ENCODE results near the gene CTTNBP2NL.
A peak's percentile ranks its signal among the peaks of the same experiment; 100 is the strongest.
"Not testable (repeated sequence)": the region's sequence is repeated elsewhere in the genome, so short reads cannot be mapped to it uniquely, and the experiment has no call there.

CTTNBP2NL gene

DNA sequence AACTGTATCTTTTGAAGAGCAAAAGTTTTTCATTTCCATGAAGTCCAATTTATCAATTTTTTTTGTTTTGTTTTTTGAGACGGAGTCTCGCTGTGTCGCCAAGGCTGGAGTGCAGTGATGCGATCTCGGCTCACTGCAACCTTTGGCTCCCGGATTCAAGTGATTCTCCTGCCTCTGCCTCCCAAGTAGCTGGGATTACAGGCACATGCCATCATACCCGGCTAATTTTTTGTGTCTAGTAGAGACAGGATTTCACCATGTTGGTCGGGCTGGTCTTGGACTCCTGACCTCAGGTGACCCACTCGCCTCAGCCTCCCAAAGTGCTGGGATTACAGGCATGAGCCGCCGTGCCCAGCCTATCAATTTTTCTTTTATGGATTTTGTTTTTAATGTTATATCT lies 27.7 kb downstream of the CTTNBP2NL start:
- DNase-seq (ENCODE audit: low read depth): not testable (repeated sequence)

DNA sequence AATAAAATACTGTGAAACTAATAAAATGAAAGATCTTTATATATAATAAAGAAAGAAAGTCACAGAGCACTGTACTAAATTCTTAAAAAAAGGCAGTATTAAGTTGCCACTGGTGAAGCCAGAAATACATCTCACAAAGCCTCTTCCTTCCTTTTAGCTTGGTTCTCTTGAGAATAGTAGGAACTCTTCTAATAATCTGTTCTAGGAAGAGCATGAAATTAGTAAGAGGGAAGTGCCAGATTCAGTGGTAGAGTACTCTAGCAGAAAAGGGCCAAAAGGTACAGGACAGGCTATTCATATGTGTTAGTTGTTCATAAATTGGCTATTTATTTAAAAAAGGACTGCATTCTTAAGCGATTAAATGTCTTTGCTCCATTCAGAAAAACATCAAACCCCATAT lies 33.7 kb downstream of the CTTNBP2NL start:
- no peak for DNase-seq (ENCODE audit: low read depth)

DNA sequence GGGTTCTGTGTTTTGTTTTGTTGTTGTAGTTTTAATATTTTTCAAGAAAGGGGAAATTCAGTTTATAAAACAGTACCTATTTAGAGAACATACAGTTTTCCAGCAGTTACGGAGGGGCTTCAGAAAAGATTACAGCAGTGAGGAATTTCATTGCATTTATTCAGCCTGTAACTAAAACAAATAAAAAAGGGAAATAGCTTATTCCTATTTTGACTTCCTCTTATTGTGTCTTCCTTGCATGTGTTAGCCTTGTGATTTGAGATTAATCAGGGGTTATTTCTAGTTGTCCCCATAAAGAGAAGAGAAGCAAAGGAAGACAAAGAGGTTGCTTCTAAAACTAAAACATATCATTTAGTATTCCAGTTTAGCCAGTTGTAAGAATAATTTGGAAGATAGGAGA lies 35.0 kb downstream of the CTTNBP2NL start:
- no peak for DNase-seq (ENCODE audit: low read depth)

DNA sequence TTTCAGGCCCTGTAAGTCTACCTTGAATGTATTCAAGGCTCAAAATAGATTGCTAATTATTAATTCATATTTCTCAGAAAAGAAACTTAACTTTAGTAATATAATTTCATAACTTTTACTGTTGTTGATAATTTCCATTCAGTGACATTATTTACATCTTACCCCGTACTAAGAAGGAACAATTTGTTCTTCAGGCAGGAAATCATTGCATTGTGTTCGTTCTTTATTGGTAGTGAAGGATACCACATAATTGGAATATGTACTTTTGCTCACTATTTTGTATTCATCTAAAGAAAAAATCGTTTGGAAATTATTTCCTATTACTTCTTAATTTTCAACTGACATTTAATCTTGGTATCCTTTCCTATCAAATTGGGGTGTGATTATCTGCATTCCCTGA lies 39.4 kb downstream of the CTTNBP2NL start:
- DNase-seq (ENCODE audit: low read depth): no peak

DNA sequence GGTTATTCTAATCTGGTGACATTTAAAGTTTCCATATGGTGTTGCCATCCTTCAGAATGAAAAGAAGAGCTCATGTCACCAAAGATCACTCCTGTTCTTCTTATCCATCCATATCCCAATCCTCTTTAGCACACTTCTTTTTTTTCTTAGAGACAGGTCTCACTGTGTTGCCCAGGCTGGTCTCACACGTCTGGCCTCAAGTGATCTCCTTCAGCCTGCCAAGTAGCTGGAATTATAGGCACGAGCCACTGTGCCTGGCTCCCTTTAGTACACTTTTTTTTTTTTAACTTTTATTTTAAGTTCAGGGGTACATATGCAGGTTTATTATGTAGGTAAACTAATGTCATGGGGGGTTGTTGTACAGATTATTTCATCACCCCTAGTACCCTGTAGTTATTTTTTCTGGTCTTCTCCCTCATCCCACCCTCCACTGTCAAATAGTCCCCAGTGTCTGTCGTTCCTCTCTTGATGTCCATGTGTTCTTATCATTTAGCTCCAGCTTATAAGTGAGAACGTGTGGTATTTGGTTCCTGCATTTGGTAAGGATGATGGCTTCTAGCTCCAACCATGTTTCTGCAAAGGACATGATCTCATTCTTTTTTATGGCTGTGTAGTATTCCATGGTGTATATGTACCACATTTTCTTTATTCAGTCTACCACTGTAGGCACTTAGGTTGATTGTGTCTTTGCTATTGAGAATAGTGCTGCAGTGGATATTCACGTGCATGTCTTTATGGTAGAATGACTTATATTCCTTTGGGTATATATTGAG lies 40.6 kb downstream of the CTTNBP2NL start:
- DNase-seq (ENCODE audit: low read depth): no peak

DNA sequence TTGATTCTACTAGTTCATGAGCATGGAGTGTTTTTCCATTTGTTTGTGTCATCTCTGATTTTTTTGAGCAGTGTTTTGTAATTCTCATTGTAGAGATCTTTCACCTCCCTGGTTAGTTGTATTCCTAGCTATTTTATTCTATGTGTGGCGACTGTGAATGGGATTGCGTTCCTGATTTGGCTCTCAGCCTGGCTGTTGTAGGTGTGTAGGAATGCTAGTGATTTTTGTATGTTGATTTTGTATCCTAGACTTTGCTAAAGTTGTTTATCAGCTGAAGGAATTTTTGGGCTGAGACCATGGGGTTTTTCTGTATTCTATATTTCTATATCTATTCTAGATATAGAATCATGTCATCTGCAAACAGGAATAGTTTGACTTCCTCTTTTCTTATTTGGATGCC lies 42.1 kb downstream of the CTTNBP2NL start:
- not testable (repeated sequence) for DNase-seq (ENCODE audit: low read depth)

DNA sequence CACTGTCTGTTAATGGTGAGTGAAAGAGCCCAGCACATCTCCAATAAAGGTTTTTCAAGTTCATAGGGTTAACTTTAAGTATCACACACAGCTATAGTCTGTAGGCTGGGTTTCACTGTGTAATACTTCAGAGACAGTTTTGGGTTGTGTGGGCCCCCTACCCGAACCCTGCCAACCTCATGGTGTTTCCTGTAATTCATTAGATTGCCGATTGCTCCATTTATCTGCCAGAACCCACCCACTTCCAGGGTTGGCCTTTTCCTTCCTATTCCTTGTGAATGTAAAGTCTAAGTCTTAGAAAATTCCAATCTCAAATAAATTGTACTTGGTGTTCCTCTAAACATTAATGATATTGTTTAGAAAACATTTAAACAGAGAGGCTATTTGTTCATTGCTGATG lies 43.6 kb downstream of the CTTNBP2NL start:
- DNase-seq (ENCODE audit: low read depth): no peak

DNA sequence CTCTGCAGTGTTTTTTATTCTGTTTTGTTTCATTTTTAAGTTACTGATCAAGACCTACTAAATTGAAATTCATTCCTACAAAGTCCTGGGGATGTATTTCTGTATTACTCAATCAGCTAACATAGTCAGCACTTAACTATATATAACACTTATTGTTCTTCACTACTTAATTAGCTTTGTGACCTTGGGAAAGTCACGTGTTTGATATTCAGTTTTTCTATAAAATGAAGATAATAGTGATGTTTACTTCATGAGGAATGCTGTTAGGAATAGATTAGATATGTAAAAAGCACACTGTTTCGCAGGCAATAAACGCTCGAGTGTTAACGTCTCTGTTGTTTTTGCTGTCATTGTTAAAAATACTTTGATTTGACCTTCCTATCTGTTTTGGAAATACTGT lies 44.6 kb downstream of the CTTNBP2NL start:
- DNase-seq (ENCODE audit: low read depth): no peak

DNA sequence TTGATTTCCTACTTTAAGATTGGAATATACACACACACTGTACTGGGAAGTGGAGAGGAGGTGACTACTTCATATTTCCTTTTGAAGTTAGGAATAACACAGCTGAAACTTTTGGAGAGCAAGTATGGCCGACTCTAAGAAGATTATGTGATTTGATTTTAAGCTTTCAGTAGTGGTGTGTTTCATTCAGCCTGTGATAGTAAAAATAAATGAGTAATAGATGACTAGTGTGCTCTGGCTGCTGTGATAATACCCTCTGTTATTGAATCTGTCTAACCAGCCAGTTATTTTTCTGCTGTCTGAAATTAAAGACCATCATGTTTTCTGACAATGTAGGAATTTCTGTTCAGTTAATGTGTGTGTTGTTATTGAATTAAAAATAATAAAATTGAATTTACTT lies 48.3 kb downstream of the CTTNBP2NL start:
- peak; percentile 81 for DNase-seq (ENCODE audit: low read depth)

DNA sequence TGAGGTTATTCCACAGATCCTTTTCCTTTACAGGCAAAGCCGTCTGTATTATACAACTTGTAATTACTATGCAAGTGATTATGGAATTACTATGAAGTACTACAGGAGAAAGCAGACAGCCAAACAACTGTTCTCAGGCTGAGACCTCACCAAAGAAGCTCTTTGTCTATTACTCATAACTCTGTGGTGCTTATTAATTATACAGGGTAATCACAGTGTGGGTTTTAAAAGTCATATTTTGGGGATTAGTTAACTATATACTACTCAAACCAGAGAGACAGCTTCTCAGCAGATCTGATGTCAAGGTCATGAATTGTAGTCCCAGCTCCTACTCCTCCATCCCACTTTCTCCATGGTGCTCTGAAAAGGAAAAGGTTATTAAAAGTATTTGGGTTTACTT lies 49.6 kb downstream of the CTTNBP2NL start:
- peak; percentile 23 for DNase-seq (ENCODE audit: low read depth)

DNA sequence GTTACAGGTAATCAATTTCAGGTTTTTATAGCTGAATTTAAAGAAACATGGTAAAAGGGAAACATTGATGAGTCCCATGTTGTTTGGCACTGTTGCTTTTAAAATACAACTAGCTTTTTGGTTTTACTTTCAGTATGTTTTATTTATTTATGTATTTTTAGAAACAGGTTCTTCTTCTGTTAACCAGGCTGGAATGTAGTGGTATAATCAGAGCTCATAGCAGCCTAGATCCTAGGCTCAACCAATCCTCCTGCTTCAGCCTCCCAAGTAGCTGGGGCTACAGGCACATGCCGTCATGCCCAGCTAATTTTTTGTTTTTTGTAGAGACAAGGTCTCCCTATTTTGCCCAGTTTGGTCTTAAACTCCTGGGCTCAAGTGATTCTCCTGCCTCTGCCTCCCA lies 50.4 kb downstream of the CTTNBP2NL start:
- no peak for DNase-seq (ENCODE audit: low read depth)

DNA sequence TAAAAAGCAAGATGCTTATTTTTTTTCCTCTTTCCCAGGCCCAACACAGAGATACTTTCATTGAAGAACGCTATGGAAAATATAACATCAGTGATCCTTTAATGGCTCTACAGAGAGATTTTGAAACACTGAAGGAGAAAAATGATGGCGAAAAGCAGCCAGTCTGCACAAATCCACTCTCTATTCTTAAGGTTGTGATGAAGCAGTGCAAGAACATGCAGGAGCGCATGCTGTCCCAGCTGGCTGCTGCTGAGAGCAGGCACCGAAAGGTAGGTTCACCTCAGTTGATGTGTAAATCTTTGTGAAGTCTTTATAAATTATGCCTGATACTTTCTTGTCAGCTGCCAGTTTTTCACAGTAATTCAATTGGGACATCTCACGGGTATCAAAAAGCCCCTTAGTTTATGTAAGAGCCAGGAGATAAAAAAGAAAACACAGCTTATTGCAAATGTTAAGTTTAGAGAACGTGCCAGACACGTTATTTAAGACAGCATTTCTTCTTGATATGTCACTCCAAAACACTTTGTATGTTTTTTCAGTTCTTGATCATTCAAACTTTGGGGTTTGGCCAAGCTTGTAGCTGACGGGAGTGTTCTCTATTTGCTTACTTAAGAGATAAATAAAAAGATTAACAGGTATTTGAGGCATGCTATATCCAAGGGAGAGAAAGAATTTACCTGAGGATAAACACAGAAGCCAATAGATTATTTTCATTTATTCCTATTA lies 53.1 kb downstream of the CTTNBP2NL start:
- no peak for DNase-seq (ENCODE audit: low read depth)

DNA sequence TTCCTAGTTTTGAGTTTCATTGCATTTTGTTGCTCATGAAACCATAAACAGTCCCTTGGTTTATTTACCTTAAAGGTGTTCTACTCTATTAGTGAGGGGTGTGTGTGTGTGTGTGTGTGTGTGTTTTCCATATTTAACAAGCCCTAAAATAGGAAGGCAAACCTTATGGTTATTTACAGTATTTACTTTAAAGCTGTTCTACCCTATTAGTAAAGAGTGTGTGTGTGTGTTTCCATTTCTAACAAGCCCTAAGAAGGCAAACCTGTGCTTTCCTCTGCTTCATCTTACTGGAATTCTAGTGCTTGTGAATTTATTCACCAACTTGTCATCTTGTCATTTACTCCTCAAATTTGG lies 53.6 kb downstream of the CTTNBP2NL start:
- DNase-seq (ENCODE audit: low read depth): no peak

DNA sequence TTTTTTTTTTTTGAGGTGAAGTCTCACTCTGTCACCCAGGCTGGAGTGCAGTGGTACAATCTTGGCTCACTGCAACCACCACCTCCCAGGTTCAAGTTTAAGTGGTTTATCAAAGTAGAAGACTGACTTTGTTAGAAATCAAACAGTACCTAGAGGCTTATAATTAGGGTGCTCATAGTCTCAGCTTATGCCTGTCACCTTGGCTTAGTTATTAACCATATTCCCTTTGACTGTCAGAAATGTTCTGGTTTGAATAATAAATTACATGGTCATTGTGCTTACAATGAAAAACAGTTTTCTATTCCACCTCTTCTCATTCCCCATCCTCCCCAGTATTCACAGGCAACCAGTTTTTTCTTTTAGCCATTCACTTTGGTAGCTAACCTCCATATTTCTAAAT lies 54.8 kb downstream of the CTTNBP2NL start:
- no peak for DNase-seq (ENCODE audit: low read depth)

DNA sequence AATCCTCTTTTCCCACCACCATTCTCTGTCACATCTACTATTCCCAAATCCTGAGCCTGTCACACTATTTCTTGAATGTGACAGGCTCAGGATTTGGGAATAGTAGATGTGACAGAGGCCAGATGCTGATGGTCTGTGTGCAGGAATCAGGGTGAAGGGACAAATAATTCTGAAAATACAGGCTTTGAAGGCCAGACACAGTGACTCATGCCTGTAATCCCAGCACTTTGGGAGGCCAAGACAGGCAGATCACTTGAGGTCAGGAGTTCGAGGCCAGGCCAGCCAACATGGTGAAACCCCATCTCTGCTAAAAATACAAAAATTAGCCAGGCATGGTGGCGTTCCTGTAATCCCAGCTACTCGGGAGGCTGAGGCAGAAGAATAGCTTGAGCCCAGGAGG lies 55.3 kb downstream of the CTTNBP2NL start:
- peak; percentile 16 for DNase-seq (ENCODE audit: low read depth)

DNA sequence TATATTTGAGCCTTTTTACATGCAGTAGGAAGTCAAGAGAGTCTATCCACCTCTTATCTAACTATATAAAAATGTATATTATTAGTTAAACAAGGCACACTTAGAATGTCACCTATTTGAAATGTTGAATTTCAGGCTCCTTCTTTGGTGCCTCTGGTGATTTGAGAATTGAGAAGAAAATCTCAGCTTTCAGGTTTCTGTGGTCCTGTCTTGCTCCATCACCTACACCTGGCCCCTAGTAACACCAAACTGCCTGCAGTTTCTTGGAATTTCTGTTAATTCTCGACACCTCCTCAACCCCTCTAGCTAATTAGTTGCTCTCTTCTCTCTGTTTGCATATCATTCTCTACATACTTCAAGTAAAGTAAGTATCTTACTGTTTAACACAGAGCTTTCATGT lies 57.9 kb downstream of the CTTNBP2NL start:
- DNase-seq (ENCODE audit: low read depth): no peak

DNA sequence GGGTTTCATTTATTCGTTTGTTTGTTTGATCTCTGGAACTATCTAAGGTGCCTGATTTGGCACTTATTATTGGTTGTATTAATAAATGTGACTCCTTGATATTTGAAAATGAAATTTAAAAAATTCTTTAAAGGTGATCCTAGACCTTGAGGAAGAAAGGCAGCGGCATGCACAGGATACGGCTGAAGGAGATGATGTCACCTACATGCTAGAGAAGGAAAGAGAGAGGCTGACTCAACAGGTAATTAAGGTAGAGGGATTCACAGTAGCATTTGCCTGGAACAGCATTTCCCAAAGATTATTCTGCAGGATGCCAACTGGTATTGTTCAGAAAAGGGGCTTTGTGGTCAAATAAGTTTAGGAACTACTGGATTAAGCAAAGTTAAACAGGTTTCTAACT lies 58.3 kb downstream of the CTTNBP2NL start:
- no peak for DNase-seq (ENCODE audit: low read depth)

DNA sequence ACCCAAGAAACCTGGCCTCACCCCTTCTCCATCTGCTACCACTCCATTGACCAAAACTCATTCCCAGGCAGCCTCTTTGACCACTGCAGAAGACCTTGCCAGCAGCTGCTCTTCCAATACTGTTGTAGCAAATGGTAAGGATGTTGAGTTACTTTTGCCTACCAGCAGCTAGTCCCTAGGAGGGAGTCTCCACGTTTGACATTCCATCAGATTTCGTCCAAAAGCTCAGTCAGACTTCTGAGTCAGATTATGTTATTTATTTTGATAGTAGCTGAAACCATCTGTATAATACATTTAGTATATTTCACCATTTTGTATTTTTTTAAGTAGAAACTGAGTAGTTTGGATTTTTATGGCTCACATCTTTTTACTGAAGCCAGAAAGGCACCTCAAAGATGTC lies 61.2 kb downstream of the CTTNBP2NL start:
- peak; percentile 20 for DNase-seq (ENCODE audit: low read depth)

DNA sequence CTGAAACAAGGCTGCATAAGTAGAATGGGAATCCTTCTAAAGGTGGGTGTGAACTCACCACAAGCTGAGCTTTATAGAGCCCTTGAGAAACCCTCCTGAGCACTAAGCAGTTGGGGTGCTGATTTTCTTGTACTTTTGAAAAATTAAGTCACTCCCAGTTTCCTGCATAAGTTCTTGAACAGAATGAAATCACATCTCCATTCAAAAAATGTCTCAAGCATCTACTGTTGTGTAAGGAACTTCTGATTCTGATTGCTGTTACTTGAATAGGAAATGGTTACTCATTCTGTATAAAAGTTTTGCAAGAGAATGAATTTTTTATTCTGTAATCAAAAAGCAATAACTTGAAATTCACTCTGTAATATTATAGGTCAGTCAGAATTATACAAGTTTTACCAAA lies 61.9 kb downstream of the CTTNBP2NL start:
- no peak for DNase-seq (ENCODE audit: low read depth)

DNA sequence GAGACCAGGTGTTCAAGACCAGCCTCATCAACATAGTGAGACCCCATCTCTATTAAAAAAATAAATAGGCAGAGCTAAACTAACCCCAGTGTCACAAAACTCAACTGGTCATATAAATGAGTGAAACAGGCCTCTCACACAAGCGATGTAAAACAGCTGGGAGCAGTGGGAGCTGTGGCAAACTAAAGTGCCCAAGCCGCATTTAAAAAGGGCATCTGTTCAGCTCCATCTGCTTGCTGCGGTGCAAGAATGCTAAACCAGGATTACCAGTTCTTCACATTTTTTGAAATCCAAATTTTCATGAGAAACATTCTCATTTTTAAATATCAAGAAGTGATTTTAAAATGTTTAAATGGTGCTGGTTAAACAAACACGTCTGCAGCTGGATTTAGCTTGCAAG lies 62.7 kb downstream of the CTTNBP2NL start:
- DNase-seq (ENCODE audit: low read depth): no peak

DNA sequence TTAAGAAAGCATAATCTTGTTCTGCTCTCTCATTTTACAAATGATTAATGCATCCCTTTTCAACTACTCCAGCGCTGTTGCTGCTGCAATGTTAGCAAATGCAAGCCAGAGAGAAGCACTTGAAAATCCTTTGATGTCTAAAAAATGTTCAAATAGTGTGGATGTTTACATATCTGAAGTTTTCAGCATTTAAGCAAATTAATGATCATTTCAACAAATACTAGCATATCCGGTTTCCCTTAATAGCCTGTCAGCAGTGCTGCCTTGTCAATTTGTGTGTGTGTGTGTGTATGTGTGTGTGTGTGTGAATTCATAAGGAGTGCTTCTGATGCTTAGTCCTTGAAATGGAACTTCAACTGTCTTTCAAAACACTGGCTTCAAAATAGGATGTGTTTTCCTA lies 64.6 kb downstream of the CTTNBP2NL start:
- no peak for DNase-seq (ENCODE audit: low read depth)

DNA sequence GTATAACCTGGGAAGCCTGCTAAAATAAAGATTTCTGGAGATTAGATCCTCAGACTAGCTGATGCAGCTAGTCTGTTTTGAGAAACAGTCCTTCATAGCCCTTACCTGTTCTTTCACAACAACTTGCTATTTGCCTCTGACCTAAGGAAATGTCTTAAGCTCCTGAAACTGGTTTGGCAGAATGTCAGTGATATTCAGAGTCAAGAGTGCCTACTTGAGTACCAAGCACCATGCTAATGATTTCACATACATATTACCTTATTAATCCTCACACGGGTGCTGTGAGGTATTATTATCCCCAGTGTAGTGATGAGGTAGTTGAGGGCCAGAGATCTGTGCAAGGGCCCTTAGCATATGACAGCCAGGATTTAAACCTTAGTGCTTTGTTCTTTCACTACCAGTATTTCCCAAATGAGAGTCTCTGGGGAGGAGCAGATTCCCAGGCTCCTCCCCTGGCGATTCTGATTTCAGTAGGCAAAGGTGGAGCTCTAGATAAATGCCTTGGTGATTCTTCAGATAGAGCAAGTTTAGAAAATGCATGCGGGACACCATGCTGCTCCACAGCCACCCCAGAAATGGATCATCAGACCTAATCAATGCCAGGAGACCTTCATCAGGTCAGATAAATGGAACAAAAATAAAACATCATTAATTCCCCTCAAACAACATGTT lies 65.3 kb downstream of the CTTNBP2NL start:
- no peak for DNase-seq (ENCODE audit: low read depth)

DNA sequence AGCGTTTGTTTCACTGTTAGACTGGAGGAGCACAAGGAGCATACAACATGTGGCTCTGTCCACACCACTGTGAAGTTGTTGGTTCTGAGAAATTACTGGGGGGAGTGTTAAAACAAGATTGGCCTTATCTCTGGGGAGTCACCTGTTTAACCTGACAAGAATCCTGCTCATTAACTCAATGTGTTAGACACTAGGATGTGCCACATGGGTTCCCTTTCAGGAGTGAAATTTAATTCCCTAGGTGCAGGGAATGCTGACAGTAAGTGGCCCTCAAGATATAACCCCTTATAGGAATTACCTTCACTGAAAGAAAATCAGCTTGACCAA lies 66.9 kb downstream of the CTTNBP2NL start:
- DNase-seq (ENCODE audit: low read depth): no peak

DNA sequence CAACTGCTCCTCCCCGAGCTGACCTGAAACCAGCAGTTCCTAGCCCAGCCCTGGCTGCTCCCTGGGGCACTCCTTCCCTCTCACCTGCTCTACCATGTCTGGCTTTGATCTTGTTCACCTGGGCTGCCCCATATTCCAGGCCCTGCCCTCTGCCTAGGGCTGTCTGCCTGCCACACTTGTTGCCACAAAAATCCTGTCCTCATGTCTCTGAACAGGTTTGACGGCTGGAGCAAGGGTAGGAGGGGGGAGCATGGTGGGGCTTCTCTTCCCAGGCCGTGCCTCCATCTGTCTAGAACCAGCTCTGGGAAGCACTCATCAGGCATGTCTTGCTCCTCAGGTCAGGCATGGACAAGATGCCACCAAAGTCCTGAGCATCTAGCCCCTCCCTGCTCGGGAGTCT lies 68.5 kb downstream of the CTTNBP2NL start:
- DNase-seq (ENCODE audit: low read depth): no peak

Data from ELR (cell line).